SU-DHL-6 (cell line): Measurements from ENCODE around the gene TALDO1.

Experiments used
- EZH2phosphoT487 ChIP-seq: fragments of 200-600 bp; sonication (generic), shearing (Covaris generic); conservative IDR thresholded peaks from 2 replicates; pipeline ENCODE4 v1.6.1; 2018; ENCODE audit warnings: mild to moderate bottlenecking, antibody characterized with exemption, low read length, moderate library complexity, mixed read lengths
- TF ChIP-seq, protein P1 (sequence below): fragments of 200-600 bp; sonication (generic); IDR thresholded peaks from one replicate; pipeline ENCODE4 v1.5.1; 2017; ENCODE audit warnings: antibody characterized with exemption, mild to moderate bottlenecking, low read length, moderate library complexity; ENCODE audit not compliant: insufficient read depth, poor library complexity, severe bottlenecking

DNA sequence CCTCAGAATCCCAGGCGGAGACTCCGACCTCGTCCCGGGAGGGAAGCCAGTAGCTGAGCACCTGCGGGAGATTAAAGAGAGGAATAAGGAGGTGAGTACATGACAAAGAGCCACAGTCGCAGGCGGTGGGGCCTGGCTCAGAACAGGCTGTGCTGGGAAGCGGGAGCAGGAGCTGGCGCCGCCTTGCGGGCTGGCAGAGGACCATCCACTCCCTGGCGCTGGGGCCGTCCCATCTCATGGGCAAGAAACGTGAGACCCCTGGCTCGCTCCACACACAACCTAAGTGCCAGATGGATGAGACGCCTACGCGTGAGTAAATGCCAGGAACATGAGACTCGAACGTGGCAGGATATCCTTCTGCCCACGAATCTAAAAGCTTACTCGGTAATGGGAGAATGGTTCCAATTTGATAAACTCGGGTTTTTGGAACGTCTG, 36.3 kb downstream of the TALDO1 start:
- TF ChIP-seq, protein P1, sequence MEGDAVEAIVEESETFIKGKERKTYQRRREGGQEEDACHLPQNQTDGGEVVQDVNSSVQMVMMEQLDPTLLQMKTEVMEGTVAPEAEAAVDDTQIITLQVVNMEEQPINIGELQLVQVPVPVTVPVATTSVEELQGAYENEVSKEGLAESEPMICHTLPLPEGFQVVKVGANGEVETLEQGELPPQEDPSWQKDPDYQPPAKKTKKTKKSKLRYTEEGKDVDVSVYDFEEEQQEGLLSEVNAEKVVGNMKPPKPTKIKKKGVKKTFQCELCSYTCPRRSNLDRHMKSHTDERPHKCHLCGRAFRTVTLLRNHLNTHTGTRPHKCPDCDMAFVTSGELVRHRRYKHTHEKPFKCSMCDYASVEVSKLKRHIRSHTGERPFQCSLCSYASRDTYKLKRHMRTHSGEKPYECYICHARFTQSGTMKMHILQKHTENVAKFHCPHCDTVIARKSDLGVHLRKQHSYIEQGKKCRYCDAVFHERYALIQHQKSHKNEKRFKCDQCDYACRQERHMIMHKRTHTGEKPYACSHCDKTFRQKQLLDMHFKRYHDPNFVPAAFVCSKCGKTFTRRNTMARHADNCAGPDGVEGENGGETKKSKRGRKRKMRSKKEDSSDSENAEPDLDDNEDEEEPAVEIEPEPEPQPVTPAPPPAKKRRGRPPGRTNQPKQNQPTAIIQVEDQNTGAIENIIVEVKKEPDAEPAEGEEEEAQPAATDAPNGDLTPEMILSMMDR = peak; percentile 30
- TF ChIP-seq EZH2phosphoT487 = no peak
